ENCODE measurements around the gene RPL7A.

RPL7A gene

GRCh38 chr9:133335924-133336811, 11.8 kb upstream of the RPL7A start, which contains the start of gene SURF6:
TSS of gene SURF6 (minus strand) at chr9:133336188. CDS start at chr9:133336132, 56 bp downstream.
- Histone ChIP-seq H3K4me3 (replicated peaks; ENCODE audit: low read depth, low read length) (peak within 1 kb of the TSS; percentile 86), H3K36me3 (ENCODE audit: control insufficient read depth, insufficient read depth, low read length) (peaks cover 45% of the 10 kb centered on the region), H3K27me3 (replicated peaks; ENCODE audit: control insufficient read depth, insufficient read depth, low read length) (no peaks in the 10 kb centered on the region)
- TF ChIP-seq CTCF (IDR thresholded peaks at IDR 0.05; ENCODE audit: insufficient read depth, low read length, poor library complexity, severe bottlenecking), result no peak
- peak; percentile 98 for DNase-seq (ENCODE audit: extremely low read depth, insufficient read length)

- TF ChIP-seq CTCF (IDR thresholded peaks at IDR 0.05; ENCODE audit: insufficient read depth, low read length, poor library complexity, severe bottlenecking), result no peak
- peaks cover 45% of the 10 kb centered on the region for H3K36me3 ChIP-seq (ENCODE audit: control insufficient read depth, insufficient read depth, low read length)
- no peak for DNase-seq (ENCODE audit: extremely low read depth, insufficient read length)
Measured at GRCh38 chr9:133339641-133340040, 8.4 kb upstream of the RPL7A start.

GRCh38 chr9:133340256-133340655, 7.8 kb upstream of the RPL7A start:
- Histone ChIP-seq H3K36me3 (ENCODE audit: control insufficient read depth, insufficient read depth, low read length) (peaks cover 48% of the 10 kb centered on the region), H3K27me3 (replicated peaks; ENCODE audit: control insufficient read depth, insufficient read depth, low read length) (no peaks in the 10 kb centered on the region), H3K4me3 (replicated peaks; ENCODE audit: low read depth, low read length) (no peak overlapping the region)
- TF ChIP-seq CTCF (IDR thresholded peaks at IDR 0.05; ENCODE audit: insufficient read depth, low read length, poor library complexity, severe bottlenecking), result no peak
- DNase-seq (ENCODE audit: extremely low read depth, insufficient read length), result no peak

More at GRCh38 chr9:133339641-133340040, 8.4 kb upstream of the RPL7A start:
- H3K4me3 ChIP-seq (replicated peaks; ENCODE audit: low read depth, low read length), result no peak overlapping the region
- no peaks in the 10 kb centered on the region for H3K27me3 ChIP-seq (replicated peaks; ENCODE audit: control insufficient read depth, insufficient read depth, low read length)

GRCh38 chr9:133340916-133341315, 7.1 kb upstream of the RPL7A start:
- no peaks in the 10 kb centered on the region for H3K27me3 ChIP-seq (replicated peaks; ENCODE audit: control insufficient read depth, insufficient read depth, low read length)
- H3K36me3 ChIP-seq (ENCODE audit: control insufficient read depth, insufficient read depth, low read length), result peaks cover 48% of the 10 kb centered on the region
- no peak for TF ChIP-seq CTCF (IDR thresholded peaks at IDR 0.05; ENCODE audit: insufficient read depth, low read length, poor library complexity, severe bottlenecking)
- no peak overlapping the region for H3K4me3 ChIP-seq (replicated peaks; ENCODE audit: low read depth, low read length)
- no peak for DNase-seq (ENCODE audit: extremely low read depth, insufficient read length)

- TF ChIP-seq CTCF (IDR thresholded peaks at IDR 0.05; ENCODE audit: insufficient read depth, low read length, poor library complexity, severe bottlenecking), result no peak
- DNase-seq (ENCODE audit: extremely low read depth, insufficient read length), result no peak
- Histone ChIP-seq H3K36me3 (ENCODE audit: control insufficient read depth, insufficient read depth, low read length) (peaks cover 48% of the 10 kb centered on the region), H3K4me3 (replicated peaks; ENCODE audit: low read depth, low read length) (no peak overlapping the region), H3K27me3 (replicated peaks; ENCODE audit: control insufficient read depth, insufficient read depth, low read length) (no peaks in the 10 kb centered on the region)
Measured at GRCh38 chr9:133341369-133342068, 6.5 kb upstream of the RPL7A start.
